Astrocyte of the spinal cord (primary cell): ENCODE measurements around the gene ABLIM2.
A peak's percentile ranks its signal among the peaks of the same experiment; 100 is the strongest.

Experiments used
- DNase-seq: peaks from one replicate; pipeline ENCODE4 v3.0.0; 2011; ENCODE audit warnings: low read depth, low spot score
- H3K4me3 ChIP-seq: 2 replicates; pipeline ENCODE4 v1.5.1; 2011; ENCODE audit warnings: low read depth, mild to moderate bottlenecking, low read length, moderate library complexity
- in situ Hi-C: cut with HindIII; loops from 2 replicates; pipeline ENCODE4 v1.10.0; 2017; ENCODE audit warnings: low sequenced_read_pairs
- TF ChIP-seq, protein P1 (sequence below): IDR thresholded peaks from 2 replicates; pipeline ENCODE4 v1.5.1; 2012; ENCODE audit warnings: low read depth, mild to moderate bottlenecking, low read length, inconsistent platforms

The ABLIM2 gene

DNA sequence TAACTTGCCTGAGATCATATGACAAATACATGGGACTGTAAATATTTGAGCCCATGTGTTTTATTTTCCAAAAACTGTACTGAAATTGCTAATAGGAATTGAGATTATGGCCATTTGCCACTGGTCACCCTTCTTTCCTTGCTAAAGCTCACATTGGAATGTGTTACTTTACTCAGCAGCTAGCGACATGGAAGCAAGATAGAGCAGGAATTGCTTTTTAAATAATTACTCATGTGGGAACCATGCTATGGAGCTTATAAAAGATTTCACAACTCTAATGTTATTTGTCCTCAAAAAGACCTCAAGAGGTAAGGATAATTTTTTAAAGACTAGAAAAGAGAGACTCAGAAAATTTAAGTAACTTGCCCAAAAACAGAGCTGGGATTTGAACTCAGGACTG lies 170.2 kb downstream of the ABLIM2 start:
- TF ChIP-seq, protein P1, sequence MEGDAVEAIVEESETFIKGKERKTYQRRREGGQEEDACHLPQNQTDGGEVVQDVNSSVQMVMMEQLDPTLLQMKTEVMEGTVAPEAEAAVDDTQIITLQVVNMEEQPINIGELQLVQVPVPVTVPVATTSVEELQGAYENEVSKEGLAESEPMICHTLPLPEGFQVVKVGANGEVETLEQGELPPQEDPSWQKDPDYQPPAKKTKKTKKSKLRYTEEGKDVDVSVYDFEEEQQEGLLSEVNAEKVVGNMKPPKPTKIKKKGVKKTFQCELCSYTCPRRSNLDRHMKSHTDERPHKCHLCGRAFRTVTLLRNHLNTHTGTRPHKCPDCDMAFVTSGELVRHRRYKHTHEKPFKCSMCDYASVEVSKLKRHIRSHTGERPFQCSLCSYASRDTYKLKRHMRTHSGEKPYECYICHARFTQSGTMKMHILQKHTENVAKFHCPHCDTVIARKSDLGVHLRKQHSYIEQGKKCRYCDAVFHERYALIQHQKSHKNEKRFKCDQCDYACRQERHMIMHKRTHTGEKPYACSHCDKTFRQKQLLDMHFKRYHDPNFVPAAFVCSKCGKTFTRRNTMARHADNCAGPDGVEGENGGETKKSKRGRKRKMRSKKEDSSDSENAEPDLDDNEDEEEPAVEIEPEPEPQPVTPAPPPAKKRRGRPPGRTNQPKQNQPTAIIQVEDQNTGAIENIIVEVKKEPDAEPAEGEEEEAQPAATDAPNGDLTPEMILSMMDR: no peak
- H3K4me3 ChIP-seq: no peak overlapping the region
- in situ Hi-C loops: no loop called here
- DNase-seq: no peak

DNA sequence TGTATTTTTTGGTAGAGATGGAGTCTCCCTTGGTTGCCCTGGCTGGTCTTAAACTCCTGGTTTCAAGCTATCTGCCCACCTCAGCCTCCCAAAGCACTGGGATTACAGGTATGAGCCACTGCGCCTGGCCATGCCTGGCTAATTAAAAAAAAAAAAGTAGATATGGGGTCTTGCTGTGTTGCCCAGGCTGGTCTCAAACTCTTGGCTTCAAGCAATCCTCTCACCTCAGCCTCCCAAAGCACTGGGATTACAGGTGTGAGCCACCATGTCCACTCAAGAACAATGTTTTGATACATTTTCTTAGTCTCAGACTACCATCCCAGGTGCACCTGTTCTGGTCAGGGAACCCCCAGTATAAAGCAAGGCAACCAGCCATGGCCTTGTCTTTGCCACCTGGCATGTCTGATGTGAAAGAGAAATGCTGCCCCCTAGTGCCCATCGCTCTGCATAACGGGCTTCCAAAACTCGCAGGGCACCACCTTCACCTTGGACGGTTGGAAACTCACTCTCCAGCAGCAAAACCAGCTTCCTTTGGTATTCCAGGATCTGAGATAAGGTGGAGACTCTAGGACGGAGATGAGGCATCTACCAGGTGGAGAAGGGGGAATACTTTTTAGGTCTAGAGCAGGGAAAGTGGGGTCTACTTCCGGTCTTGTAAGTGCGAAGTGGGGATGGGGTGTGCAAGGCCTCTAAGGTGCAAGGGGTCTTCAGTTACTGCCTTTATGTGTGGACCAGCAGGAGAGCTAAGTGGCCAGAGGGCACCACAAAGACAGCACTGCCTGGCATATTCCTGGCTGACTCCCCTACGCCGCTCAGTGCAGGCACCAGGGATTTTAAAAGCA lies 171.2 kb downstream of the ABLIM2 start:
- H3K4me3 ChIP-seq: no peak overlapping the region
- in situ Hi-C loops: no loop called here
- TF ChIP-seq, protein P1: peak; percentile 86
- peak; percentile 70 for DNase-seq

DNA sequence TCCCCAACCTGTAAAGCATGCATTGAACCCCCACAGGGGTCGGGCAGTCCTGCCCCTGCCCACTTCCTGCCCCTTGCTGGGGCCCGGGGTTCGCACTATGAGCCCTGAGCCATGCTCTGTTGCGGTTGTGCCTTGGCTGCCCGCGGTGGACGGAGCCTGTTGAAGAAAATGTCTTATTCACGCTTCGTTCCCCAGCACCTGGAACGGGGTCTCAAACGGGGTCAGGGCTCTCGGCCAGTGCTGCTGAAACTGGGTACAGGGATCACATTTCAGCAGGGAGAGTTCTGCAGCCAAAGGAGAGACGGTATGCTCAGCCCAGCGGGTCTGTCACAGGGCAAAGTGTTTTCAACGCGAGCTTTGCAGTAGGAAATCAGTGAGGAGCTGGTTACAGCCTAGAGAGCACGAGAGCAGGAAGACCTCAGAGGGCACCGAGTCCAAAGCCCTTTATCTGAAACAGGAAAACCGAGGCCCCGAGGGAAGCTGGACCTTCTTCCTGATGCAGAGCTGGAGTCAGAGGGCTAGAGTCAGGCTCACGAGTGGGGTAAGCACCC lies 172.6 kb downstream of the ABLIM2 start:
- TF ChIP-seq, protein P1: no peak
- in situ Hi-C loops: no loop called here
- DNase-seq: no peak
- no peak overlapping the region for H3K4me3 ChIP-seq

DNA sequence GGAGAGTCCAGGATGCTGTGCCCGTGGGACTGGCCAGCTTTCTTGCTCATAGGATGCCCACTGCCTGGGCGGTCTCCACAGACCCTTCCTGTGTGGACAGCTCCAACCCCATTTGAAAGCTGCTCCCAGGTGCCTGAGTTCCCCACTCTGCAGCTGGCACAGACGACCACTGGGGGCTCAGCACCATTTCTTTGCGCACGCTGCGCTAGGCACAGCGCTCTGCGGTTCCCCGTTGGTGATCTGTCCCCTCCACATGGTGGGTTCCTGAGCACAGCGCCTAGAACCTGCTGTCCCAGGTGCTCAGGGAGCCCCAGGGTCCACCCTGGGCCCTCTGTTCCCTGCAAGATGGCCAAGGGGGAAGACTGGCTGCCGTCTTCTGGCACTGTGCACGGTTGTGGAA lies 173.5 kb downstream of the ABLIM2 start:
- TF ChIP-seq, protein P1: no peak
- DNase-seq: no peak
- in situ Hi-C loops: no loop called here
- no peak overlapping the region for H3K4me3 ChIP-seq

DNA sequence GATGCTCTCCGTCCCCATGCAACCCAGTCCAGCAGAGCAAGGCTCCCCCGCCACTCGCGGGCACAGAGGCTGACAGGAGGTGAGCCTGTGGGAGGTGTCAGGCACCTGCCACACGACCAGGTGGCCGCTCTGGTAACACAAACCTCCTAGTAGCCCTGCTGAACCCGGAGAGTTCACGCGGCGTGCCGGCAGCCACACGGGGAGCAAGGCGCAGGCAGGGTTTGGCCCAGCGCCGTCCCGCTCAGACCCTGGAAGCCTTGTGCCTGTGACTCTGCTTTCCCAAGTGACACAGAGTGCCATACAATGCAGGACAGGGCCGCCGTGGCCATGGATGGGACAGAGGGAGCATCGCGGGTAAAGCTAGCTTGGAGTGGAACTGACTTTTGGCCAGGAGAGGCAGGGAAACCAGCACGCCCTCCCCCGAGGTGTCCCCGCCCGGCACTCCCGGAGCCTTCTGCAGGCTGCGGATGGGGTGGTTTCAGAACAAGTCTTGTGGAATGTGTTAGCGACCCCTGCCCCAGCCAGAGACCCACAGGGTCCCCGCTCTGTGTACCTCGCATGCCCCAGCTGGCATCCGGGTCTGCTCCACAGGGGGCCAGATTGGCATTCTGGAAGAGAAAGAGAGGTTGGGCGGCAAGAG lies 174.2 kb downstream of the ABLIM2 start:
- H3K4me3 ChIP-seq: no peak overlapping the region
- no peak for DNase-seq
- TF ChIP-seq, protein P1: no peak
- in situ Hi-C loops: no loop called here

DNA sequence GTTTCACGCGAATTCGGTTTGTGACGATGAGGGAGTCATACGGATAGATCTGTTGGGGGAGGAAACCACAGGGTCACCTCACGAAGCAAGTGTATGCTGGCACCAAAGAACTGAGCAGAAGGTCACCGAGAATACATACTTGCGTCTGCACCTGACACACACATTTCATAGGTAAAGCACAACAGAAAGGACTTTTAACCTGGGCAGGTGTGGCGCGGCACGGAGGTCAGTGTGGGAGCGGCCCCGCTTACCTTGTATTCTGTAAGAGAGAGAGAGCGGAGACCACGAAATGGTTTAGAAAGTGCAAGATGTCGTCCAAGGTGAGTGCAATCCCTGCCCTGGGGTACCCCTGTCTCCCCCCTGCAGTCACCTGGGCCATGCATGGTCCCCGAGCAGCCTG lies 175.3 kb downstream of the ABLIM2 start:
- TF ChIP-seq, protein P1: no peak
- H3K4me3 ChIP-seq: no peak overlapping the region
- in situ Hi-C loops: no loop called here
- DNase-seq: no peak
